ENCODE results near the gene BAZ2A.
A peak's percentile ranks its signal among the peaks of the same experiment; 100 is the strongest.

BAZ2A gene

GRCh38 chr12:56601503-56601902 lies 28.6 kb downstream of the BAZ2A start:
- no peak for TF ChIP-seq ZFX (IDR thresholded peaks at IDR 0.05)
- TF ChIP-seq, protein P1, sequence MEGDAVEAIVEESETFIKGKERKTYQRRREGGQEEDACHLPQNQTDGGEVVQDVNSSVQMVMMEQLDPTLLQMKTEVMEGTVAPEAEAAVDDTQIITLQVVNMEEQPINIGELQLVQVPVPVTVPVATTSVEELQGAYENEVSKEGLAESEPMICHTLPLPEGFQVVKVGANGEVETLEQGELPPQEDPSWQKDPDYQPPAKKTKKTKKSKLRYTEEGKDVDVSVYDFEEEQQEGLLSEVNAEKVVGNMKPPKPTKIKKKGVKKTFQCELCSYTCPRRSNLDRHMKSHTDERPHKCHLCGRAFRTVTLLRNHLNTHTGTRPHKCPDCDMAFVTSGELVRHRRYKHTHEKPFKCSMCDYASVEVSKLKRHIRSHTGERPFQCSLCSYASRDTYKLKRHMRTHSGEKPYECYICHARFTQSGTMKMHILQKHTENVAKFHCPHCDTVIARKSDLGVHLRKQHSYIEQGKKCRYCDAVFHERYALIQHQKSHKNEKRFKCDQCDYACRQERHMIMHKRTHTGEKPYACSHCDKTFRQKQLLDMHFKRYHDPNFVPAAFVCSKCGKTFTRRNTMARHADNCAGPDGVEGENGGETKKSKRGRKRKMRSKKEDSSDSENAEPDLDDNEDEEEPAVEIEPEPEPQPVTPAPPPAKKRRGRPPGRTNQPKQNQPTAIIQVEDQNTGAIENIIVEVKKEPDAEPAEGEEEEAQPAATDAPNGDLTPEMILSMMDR (conservative IDR thresholded peaks at IDR 0.05): no peak
- no peak overlapping the region for H3K27ac ChIP-seq

DNA sequence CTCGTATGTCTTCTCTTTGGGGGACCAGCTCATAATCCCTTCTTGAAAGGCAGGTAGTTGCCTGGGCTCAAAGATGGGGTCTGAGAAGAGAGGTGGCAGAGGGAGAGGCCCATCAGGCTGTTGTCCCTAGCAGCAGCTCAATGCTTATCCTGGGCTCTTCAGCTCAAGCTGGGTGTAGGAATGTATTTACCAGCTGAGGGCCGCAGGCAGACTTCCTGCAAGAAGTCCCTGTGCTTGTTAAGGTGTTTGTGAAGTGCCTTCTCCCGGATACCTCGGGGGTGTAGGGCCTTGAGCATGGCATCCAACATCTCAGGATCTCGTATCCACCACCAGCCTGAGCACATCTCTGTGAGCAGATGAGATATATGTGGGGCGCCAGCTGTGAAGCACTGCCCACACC lies 29.4 kb downstream of the BAZ2A start:
- H3K27ac ChIP-seq: no peak overlapping the region
- TF ChIP-seq, protein P1 (conservative IDR thresholded peaks at IDR 0.05): no peak
- no peak for TF ChIP-seq ZFX (IDR thresholded peaks at IDR 0.05)

GRCh38 chr12:56599797-56600196 lies 30.3 kb downstream of the BAZ2A start:
- no peak for TF ChIP-seq ZFX (IDR thresholded peaks at IDR 0.05)
- TF ChIP-seq, protein P1 (conservative IDR thresholded peaks at IDR 0.05): no peak
- no peak overlapping the region for H3K27ac ChIP-seq

DNA sequence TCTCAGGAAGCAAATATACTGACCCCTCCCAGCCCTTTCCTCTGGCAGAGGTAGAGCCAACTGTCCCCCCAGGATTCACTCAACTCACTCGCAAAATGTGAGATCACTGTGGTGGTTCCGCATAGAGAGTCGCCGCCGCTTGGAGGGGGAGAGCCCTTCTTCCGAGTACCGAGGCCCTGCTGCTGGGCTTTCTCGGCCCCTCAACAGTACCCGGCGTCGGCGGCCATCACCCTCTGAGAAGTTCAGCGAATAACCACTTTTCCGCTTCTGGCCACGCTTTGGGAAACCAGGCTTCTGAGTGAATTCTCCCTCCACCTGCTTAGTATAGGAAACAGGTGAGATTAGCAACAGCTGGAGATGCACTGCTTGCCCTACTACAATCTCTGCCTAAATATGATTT lies 31.1 kb downstream of the BAZ2A start:
- TF ChIP-seq ZFX (IDR thresholded peaks at IDR 0.05): no peak
- TF ChIP-seq, protein P1 (conservative IDR thresholded peaks at IDR 0.05): no peak

GRCh38 chr12:56596815-56597214 lies 33.3 kb downstream of the BAZ2A start:
- no peak overlapping the region for H3K27ac ChIP-seq
- no peak for TF ChIP-seq ZFX (IDR thresholded peaks at IDR 0.05)
- TF ChIP-seq, protein P1 (conservative IDR thresholded peaks at IDR 0.05): no peak

More for the DNA sequence above, 31.1 kb downstream of the BAZ2A start:
- no peak overlapping the region for H3K27ac ChIP-seq

DNA sequence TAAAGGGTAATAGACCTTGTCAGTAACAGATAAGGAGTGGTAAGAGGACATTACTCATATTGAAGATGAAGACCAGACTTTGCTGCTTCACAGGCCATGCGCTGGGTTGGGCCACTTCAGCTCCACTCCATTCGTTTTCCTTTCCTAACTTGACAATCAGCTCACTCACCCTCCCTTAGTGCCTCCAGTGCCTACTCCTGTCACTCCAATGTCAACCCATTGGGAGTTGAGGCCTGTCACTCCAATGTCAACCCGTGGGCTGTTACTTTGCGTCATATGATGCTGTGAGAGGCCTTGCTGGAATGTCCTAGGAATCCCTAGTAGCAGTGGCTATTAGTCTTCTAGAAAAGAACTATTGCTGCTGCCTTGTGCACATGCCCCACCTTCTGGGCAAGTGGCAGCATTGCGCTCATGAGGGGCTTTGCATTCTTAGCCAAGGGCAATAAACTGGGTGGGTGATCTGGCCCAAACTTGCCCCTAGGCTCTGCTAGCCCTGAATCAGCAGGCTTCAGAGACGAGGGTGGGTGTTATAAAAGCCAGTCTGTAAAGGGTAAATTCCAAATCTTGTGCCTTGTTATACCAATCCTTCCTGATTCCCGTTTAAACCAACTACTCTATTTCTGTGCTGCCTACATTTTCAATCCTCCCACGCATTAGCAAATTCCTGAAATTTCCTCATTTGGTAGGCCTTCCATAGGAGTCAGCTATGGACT lies 36.1 kb downstream of the BAZ2A start:
- TF ChIP-seq, protein P1 (conservative IDR thresholded peaks at IDR 0.05): peak; percentile 89
- TF ChIP-seq ZFX (IDR thresholded peaks at IDR 0.05): no peak
- no peak overlapping the region for H3K27ac ChIP-seq

DNA sequence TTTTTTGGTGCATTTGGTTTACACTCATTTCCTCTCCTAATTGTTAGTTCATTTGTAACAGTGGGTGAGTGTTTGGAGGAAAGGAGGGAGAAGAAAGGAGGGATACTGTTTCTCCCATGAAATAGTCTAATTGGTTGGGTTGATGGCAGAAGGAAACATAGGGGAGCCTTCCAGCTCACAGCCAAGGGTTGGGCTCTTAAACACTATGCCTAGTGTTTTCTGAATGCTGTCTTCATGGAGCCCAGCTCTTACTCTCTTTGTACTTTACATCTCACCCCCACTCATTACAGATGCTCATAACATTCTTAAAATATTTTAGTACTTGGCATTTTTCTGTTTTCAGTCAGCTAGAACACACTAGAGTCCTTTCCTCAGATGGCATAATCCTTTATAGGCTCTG lies 38.2 kb downstream of the BAZ2A start:
- TF ChIP-seq ZFX (IDR thresholded peaks at IDR 0.05): no peak
- TF ChIP-seq, protein P1 (conservative IDR thresholded peaks at IDR 0.05): no peak
- H3K27ac ChIP-seq: no peak overlapping the region

Data from C4-2B (cell line).